DMS 273 (cell line): ENCODE data around the gene UFL1.

Experiments
- DNase-seq: peaks from one replicate; lab custom pipeline; 2025; ENCODE audit not compliant: unreplicated experiment; lab: John Stamatoyannopoulos, UW

UFL1 gene

DNA sequence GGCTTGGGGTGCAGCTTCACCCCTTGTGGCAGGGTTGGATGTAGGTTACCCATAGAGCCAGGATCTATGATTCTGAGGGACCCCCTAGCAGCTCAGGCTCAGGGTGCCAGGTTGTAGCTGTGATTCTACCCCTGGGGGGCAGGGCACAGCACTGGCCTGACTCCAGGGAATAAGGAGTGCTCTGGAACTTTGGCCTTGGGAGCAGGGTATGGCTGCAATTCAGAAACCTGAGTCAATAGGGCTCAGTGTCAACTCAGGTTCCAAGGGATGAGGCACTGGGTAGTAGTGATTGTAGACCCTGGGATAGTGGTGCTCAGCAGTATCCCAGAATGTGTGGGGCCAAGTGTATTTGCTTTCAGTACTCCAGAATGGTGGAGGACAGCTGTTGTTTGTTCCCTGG lies 49.9 kb downstream of the UFL1 start:
- no peak for DNase-seq

DNA sequence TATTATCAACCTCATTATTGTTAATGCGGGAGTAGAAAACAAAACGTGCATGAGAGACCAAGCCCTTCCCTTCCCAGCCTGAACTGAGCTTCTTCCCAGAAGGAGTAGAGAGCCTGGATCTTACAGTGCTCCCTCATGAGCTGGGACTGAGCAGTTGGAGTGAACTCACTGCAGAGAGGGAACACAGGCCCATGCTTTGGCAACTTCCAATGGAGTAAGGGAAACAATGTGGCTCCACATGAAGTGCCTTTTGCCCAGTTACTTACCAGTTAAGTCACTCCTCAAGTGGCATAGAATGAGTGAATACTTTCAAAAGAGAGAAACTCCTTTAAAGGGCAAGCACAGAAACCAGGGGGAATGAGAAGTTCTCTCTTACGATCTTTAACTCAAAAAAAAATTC lies 53.8 kb downstream of the UFL1 start:
- DNase-seq, result no peak

DNA sequence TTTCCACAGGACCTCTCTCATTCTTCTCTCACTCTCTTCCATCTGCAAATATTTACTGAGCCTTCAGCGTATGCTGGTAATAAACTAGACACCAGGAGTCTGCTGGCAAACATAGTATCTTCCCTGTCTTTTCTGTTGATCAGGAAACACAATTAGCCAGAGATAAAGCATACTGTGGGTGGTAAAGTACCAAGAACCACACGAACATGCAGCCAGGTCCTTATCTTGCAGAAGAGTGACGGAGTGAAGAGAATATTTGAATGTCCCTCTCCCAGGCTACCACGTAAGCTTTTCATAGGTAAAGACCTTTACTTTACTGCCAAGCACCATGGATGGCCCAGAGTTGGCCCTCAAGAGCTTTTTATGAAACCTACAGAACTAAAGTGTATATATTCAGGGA lies 54.6 kb downstream of the UFL1 start:
- DNase-seq, result no peak

DNA sequence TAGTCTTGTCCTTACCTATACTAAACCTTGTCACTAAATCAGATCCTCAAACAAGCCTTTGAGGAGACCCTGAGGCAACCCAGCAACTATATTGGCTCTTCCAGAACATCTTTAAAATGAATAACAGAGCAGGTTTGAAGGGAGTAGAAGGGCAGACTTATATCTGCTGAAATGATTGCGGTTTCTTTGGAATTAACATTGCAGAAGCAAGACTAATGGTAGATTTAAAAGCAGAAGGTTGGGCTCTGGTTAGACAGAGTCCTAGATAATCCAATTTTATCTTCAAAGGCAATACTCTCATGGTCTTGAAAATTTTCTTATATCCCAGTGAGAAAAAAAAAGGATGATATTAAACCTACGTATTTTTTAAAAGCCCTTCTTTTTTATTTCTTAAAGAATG lies 60.4 kb downstream of the UFL1 start:
- DNase-seq, result no peak

DNA sequence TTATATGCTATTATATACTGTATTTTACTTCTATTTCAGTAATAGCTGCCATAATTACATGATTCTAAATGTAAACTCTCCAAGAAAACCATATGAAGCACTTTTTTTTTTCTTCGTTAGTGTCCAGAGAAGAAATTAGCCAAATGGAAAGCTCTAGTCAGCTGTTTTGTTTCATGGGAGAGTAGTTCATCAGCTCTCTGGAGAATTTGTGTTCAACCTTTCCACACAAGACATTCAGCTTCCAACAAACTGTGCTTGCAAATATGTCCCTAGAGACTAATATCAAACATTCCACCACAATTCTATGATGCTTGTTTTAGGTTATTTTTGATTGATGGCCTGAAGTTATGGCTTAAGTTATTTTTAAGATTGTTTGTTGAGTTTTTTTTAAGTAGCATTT lies 60.8 kb downstream of the UFL1 start:
- no peak for DNase-seq

DNA sequence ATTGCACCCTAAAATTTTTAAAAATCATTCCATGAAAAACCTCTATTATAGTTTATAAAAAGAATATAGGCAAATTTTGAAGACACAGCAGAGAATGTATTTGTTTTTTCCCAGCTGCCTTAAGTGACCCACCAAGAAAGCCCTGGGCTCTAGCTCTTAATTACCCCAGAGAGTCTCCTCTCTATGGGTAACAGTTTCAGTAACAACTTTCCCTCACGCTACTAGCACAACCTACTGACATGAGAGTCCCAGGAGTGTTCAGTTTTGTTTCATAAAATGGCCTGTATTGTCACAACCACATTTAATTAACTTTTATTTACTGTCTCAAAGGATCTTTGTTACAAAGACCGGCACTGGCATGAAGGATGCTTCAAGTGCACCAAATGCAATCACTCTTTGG lies 82.8 kb downstream of the UFL1 start:
- DNase-seq, result no peak
